ENCODE results near the gene ZDHHC14.
"Not testable (repeated sequence)": the region's sequence is repeated elsewhere in the genome, so short reads cannot be mapped to it uniquely, and the experiment has no call there.

ZDHHC14 gene

GRCh38 chr6:157445277-157446009 is 64.5 kb downstream of the ZDHHC14 start:
- no peak for DNase-seq (ENCODE audit: low read depth)

DNA sequence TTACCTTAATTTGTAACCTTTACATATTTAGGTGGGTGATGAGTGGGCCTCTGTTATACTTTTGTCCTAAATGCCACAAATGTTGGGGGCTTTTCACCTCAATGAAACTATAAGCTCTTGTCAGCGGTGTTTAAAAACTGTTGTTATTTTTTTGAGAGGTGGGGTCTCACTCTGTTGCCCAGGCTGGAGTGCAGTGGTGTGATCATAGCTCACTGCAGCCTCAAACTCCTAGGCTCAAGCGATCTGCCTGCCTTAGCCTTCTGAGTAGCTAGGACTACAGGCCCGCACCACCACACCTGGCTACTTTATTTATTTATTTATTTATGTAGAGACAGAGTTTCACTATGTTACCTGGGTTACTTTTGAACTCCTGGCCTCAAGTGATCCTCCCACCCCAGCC is 66.7 kb downstream of the ZDHHC14 start:
- no peak for DNase-seq (ENCODE audit: low read depth)

- no peak for DNase-seq (ENCODE audit: low read depth)
These were observed 68.6 kb downstream of the ZDHHC14 start for GRCh38 chr6:157449610-157450009.

- DNase-seq (ENCODE audit: low read depth) = no peak
These were observed 70.1 kb downstream of the ZDHHC14 start for GRCh38 chr6:157450931-157451742.

GRCh38 chr6:157452096-157452495 is 71.1 kb downstream of the ZDHHC14 start:
- DNase-seq (ENCODE audit: low read depth) = no peak

DNA sequence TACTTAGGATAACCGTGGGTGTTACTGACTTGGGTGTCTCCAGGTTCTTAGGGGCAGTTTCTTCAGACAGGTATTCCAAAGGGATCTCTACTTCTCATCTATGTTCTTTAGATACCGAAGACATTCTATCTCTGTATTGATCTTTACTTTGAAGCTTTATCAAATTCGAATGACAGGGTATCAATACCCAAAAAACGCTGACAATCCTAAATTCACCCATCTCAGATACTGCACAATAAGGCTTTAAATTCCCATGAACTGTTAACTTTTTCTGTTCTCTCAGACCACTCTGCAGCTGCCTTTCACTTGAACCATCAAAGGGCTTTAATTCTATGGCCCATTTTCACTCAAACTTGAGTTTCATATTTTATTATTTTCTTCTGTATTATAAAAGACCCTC is 72.1 kb downstream of the ZDHHC14 start:
- no peak for DNase-seq (ENCODE audit: low read depth)

GRCh38 chr6:157453978-157454377 is 73.0 kb downstream of the ZDHHC14 start:
- no peak for DNase-seq (ENCODE audit: low read depth)

DNA sequence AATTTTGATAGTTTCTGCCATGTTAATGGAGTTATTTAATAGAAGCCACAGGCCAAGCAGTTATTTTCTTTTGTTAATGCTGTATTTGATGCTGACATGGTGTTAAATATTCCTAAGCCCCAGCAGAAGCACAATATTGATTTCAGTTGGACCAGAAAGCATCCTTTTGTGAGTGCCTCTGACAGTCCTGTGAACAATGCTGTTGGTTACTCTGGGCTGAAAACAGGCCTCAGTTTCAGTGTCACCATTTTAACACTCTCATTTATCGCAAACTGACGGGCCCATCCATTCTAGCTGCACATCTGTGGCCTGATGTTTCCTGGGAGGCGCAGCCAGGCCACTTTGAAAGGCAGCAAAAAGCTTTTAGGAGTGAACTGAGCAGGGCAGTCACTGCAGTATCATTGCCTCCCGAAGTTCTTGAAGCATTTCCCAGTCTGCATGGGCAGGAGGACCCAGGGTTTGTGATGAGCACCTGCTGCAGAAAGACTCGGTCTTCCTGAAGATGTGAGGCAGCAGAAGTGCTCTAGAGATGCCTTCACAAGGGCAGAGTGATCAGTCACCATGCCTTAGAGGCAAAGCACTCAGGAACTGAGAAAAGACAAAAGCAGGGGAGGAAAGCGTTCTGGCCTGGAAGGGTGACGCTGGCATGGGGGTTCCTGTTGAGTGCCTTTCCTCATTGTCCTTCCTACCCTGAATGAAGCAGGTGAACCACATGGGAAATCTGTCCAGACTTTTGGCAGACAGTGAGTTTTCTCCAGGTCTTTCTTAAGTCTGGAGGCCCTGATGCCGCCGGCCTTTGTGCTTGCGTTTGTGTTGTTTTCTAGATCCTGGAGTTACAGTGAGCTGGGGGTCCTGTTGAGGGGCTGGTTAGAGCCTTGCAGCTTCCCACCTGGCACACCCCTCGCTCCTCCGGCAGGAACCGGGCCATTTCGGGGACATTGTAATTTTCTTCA is 74.0 kb downstream of the ZDHHC14 start:
- DNase-seq (ENCODE audit: low read depth) = no peak

DNA sequence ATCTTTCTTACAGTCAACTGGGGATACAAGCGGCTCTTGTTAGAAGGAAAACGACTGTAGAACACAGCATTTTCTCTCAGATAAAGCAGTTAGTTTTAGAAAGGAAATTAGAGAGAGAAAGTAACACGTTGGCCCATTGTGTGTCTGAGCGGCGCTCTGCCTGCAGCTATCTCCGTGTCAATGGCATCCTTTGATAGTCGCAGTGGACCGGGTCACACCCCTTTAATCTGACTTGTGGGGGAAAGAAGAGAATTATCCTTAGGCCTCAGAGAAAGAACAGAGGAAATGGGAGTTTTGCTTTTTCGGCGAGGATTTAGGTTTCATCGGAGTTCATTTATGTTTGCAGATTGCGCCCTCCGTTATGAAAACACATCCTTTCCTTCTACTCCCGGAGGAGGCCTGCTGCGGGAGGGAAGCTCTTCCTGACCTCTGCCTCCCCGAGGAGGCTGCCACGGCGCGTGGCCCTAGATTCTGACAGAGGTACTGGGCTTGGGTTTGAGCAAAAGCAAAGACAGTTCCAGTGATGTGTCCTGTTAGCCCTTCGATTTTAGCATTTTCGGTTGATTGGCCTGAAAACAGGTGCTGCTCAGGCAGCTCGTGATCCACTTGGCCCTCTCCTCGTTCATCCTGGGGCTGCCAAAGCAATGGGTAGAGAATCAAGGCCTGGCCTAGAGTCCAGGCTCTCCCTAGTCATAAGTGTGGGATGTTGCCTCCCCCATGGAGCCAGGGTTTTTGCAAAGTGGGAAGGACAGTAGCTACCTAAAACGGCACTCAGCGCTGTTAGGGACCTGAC is 74.9 kb downstream of the ZDHHC14 start:
- no peak for DNase-seq (ENCODE audit: low read depth)

DNA sequence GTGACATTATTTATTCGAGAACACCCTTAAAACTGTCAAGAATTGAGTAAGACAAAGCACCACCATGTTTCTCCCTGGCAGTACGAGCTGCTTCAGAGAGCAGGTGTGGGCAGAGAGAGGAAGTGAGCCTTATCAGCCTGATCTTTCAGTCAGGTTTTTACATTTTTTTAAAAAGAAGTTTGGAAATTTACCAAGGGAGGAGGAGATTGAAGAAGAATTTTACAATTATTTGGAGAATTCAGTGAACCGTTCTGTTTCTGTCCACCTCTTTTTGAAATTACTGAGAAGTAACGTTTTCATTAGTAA is 75.5 kb downstream of the ZDHHC14 start:
- DNase-seq (ENCODE audit: low read depth) = no peak

DNA sequence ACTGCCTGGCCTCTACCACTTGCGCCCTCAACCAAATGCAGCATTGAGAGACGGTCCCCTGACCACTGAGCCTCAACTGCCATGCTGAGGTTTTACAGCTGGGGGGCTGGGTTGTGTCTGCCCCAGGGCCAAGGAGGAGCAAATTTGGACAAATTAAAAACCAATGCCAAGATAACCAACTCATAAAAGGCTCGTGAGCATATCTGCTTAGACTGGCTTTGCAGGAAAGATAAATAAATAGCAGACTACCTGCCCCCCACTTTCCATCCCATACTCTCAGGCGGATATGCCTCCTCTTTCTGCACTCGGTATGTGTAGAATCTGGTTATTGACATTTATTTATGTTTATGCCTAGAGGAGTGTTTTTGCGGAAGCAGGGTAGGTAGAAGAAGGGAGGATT is 76.8 kb downstream of the ZDHHC14 start:
- no peak for DNase-seq (ENCODE audit: low read depth)

- no peak for DNase-seq (ENCODE audit: low read depth)
These were observed 78.3 kb downstream of the ZDHHC14 start for GRCh38 chr6:157459327-157459726.

DNA sequence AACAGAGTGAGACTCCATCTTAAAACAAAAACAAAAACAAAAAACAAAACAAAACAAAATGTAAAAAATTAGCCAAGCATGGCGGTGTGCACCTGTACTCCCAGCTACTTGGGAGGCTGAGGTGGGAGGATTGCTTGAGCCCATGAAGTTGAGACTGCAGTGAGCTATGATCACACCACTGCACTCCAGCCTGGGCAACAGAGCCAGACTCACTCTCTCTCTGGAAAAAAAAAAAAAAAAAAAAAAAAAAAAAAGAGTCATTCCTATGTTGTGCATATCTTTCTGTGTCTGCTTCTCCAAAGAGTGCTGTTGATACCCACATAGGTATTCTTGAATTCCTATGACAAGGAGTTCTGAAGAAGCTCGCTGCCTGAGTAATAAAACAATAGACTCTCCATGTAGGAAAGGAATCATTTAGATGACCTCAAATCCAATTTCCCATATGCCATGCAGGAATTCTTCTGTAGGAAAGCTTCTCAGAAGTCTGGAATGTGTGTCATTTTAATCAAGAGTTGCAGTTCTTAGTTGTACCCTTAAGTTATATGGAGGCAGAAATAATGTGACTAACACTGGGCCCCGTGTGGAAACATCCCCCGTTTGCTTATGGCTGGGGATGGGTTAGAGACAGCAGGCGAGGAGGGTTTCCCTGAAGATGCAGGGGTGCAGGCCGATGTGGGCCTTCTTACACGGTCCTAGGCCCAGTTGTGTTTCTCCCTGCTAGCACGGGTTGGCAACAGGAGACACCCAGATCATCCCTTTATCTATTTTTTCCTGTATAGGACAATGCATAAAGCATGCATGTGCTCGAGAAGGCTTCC is 79.4 kb downstream of the ZDHHC14 start:
- DNase-seq (ENCODE audit: low read depth) = no peak

- DNase-seq (ENCODE audit: low read depth) = peak; percentile 37
These were observed 80.3 kb downstream of the ZDHHC14 start for GRCh38 chr6:157461000-157461915.

- DNase-seq (ENCODE audit: low read depth) = no peak
These were observed 82.2 kb downstream of the ZDHHC14 start for GRCh38 chr6:157462956-157463742.

DNA sequence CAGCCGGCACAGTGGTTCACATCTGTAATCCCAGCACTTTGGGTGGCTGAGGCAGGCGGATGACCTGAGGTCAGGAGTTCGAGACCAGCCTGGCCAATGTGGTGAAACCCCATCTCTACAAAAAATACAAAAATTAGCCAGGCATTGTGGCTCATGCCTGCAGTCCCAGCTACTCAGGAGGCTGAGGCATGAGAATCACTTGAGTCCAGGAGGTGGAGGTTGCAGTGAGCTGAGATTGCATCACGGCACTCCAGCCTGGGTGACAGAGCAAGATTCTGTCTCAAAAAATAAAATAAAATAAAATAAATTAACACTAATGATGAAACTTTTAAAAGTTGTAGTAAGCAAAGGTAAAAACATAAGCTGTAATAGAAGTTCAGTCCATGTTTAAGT is 82.7 kb downstream of the ZDHHC14 start:
- DNase-seq (ENCODE audit: low read depth) = not testable (repeated sequence)

- DNase-seq (ENCODE audit: low read depth) = no peak
These were observed 83.9 kb downstream of the ZDHHC14 start for GRCh38 chr6:157464653-157465535.

- DNase-seq (ENCODE audit: low read depth) = no peak
These were observed 85.3 kb downstream of the ZDHHC14 start for GRCh38 chr6:157466342-157466648.

Data from activated T-helper 9 cell treated with anti-CD3 and anti-CD28 coated beads, Interleukin-2, amount 50 U/mL, for 16 hours (primary cell).